Small intestine (tissue), 7 donors: ENCODE measurements around the gene CDK17. TPM values are rescaled to one million over a fixed set of nuclear protein-coding genes. Genes with fewer than 3 reads are reported as not detected.
A peak's percentile ranks its signal among the peaks of the same experiment; 100 is the strongest.
"Not testable (repeated sequence)": the region's sequence is repeated elsewhere in the genome, so short reads cannot be mapped to it uniquely, and the experiment has no call there.

ENCODE experiments used
- DNase-seq, 2 donors: peaks; one replicate each; pipeline versions ENCODE4 v3.0.0 to v3.0.0-alpha.2; 2013
- FAIRE-seq: peaks from 2 replicates; lab custom pipeline; 2012; peaks lifted over from hg19 to GRCh38; lab: Jason Lieb, UNC
- H3K27ac ChIP-seq, 3 donors: one replicate each; pipeline ENCODE4 v1.5.1; 2013; ENCODE audit warnings: low read length in 2 of 3, mild to moderate bottlenecking in 2 of 3, control low read depth in 1 of 3, inconsistent platforms in 1 of 3, low read depth in 1 of 3, moderate library complexity in 1 of 3
- H3K27me3 ChIP-seq, 3 donors: one replicate each; pipeline ENCODE4 v1.6.1; 2013; ENCODE audit warnings: low read length in 3 of 3, inconsistent platforms in 1 of 3; ENCODE audit not compliant: control insufficient read depth in 3 of 3, insufficient read depth in 3 of 3
- H3K36me3 ChIP-seq, 3 donors: one replicate each; pipeline ENCODE4 v1.6.1; 2013; ENCODE audit warnings: low read length in 3 of 3, inconsistent platforms in 1 of 3, low read depth in 1 of 3, mild to moderate bottlenecking in 1 of 3, moderate library complexity in 1 of 3; ENCODE audit not compliant: control insufficient read depth in 3 of 3, insufficient read depth in 2 of 3
- H3K4me1 ChIP-seq, 3 donors: one replicate each; pipeline ENCODE4 v1.6.1; 2013; ENCODE audit warnings: low read length in 2 of 3, inconsistent platforms in 1 of 3, low read depth in 1 of 3, mild to moderate bottlenecking in 1 of 3, moderate library complexity in 1 of 3; ENCODE audit not compliant: control insufficient read depth in 3 of 3, insufficient read depth in 2 of 3
- H3K4me3 ChIP-seq, 3 donors: one replicate each; pipeline ENCODE4 v1.5.1; 2013; ENCODE audit warnings: low read length in 3 of 3, control low read depth in 1 of 3, inconsistent platforms in 1 of 3, low read depth in 1 of 3, mild to moderate bottlenecking in 1 of 3, moderate library complexity in 1 of 3
- H3K9me3 ChIP-seq, 2 donors: one replicate each; pipeline ENCODE4 v1.6.1; 2013; ENCODE audit warnings: low read depth in 1 of 2, low read length in 1 of 2; ENCODE audit not compliant: control insufficient read depth in 2 of 2, insufficient read depth in 1 of 2
- WGBS, 3 donors: extraction: QIAGEN DNeasy Blood & Tissue Kit; methylation state at CpG; one replicate each; pipeline ENCODE4 v1.1.7; 2013; 5-methylcytosine and 5-hydroxymethylcytosine counted together
- polyA plus RNA-seq, 4 donors: library from polyadenylated mRNA; stranded (reverse) in 3 of 4; unstranded in 1 of 4; fragments of 200-250 nt in 3 of 4; fragments of 120-200 nt in 1 of 4; gene quantifications; one replicate each; pipeline versions ENCODE4 v1.2.1 to v1.2.3, GENCODE V29; 2013
- donor health status: healthy with polysubstance abuse.
- donor health status: control.
- donor health status: control.
- donor health status: Bipolar disorder and iron deficiency.
- donor health status: healthy.

The CDK17 gene
- polyA plus RNA-seq, 4 donors: 7.6 to 29.8 (median 8.4) TPM

- FAIRE-seq (no peak), DNase-seq (no peak)
- H3K27ac ChIP-seq: no peak overlapping the region
- H3K27me3 ChIP-seq: no peaks in the 10 kb centered on the region
- peaks cover 0 to 2% (median 0%) of the 10 kb centered on the region in 3 donors for H3K4me1 ChIP-seq
- WGBS, 3 donors: 75 to 82% (median 79%) methylated on average over 6 of the region's 6 CpGs
- no peak overlapping the region for H3K4me3 ChIP-seq
- H3K9me3 ChIP-seq: peaks cover 0 to 2% of the 10 kb centered on the region in 2 donors
- H3K36me3 ChIP-seq: peaks cover 0 to 19% (median 0%) of the 10 kb centered on the region in 3 donors
Observed at GRCh38 chr12:96326628-96327227, 73.5 kb downstream of the CDK17 start.

GRCh38 chr12:96323906-96324305 is 76.3 kb downstream of the CDK17 start:
- H3K4me3 ChIP-seq: no peak overlapping the region
- peaks cover 0 to 16% (median 0%) of the 10 kb centered on the region in 3 donors for H3K36me3 ChIP-seq
- peaks cover 0 to 2% of the 10 kb centered on the region in 2 donors for H3K9me3 ChIP-seq
- WGBS, 3 donors: 81 to 98% (median 88%) methylated on average over 3 of the region's 3 CpGs
- no peaks in the 10 kb centered on the region for H3K27me3 ChIP-seq
- FAIRE-seq (no peak), DNase-seq (no peak)
- H3K4me1 ChIP-seq: no peaks in the 10 kb centered on the region
- H3K27ac ChIP-seq: no peak overlapping the region

GRCh38 chr12:96322720-96323119 is 77.5 kb downstream of the CDK17 start:
- 33 to 76% (median 73%) methylated on average over 1 of the region's 1 CpG for WGBS, 3 donors
- Histone ChIP-seq H3K9me3 (peaks cover 0 to 2% of the 10 kb centered on the region in 2 donors), H3K4me1 (no peaks in the 10 kb centered on the region), H3K27me3 (no peaks in the 10 kb centered on the region), H3K4me3 (no peak overlapping the region), H3K36me3 (peaks cover 0 to 14% (median 0%) of the 10 kb centered on the region in 3 donors), H3K27ac (no peak overlapping the region)
- FAIRE-seq (no peak), DNase-seq (no peak)

- no peaks in the 10 kb centered on the region for H3K4me1 ChIP-seq
- H3K36me3 ChIP-seq: peaks cover 0 to 14% (median 0%) of the 10 kb centered on the region in 3 donors
- FAIRE-seq (no peak), DNase-seq (no peak)
- peaks cover 0 to 2% of the 10 kb centered on the region in 2 donors for H3K9me3 ChIP-seq
- H3K27me3 ChIP-seq: no peaks in the 10 kb centered on the region
- no peak overlapping the region for H3K4me3 ChIP-seq
- H3K27ac ChIP-seq: no peak overlapping the region
- WGBS, 3 donors: 76 to 88% (median 83%) methylated on average over 6 of the region's 6 CpGs
Observed at GRCh38 chr12:96321941-96322340, 78.3 kb downstream of the CDK17 start.

- WGBS, 3 donors: 64 to 94% (median 93%) methylated on average over 1 to 2 of the region's 2 CpGs
- not testable (repeated sequence) for H3K27ac ChIP-seq, H3K9me3 ChIP-seq, H3K27me3 ChIP-seq, H3K4me3 ChIP-seq, H3K4me1 ChIP-seq, FAIRE-seq, DNase-seq, H3K36me3 ChIP-seq
Observed at GRCh38 chr12:96317801-96318200, 82.4 kb downstream of the CDK17 start.

- not testable (repeated sequence) for FAIRE-seq, H3K36me3 ChIP-seq, H3K27me3 ChIP-seq, H3K9me3 ChIP-seq, H3K4me1 ChIP-seq
- 44 to 58% (median 47%) methylated on average over 19 to 33 of the region's 33 CpGs for WGBS, 3 donors
- Histone ChIP-seq H3K4me3 (peak overlapping the region in 2 of 3 donors; percentile 22 to 26), H3K27ac (peak overlapping the region in 2 of 3 donors; percentile 13 to 58)
- DNase-seq: peak; percentile 14 to 25
Observed at GRCh38 chr12:96315741-96316481, 84.3 kb downstream of the CDK17 start.

- Histone ChIP-seq H3K9me3 (no peaks in the 10 kb centered on the region), H3K27me3 (no peaks in the 10 kb centered on the region), H3K4me1 (no peaks in the 10 kb centered on the region), H3K4me3 (no peak overlapping the region), H3K36me3 (peaks cover 0 to 3% (median 0%) of the 10 kb centered on the region in 3 donors), H3K27ac (no peak overlapping the region)
- WGBS, 3 donors: 80 to 93% (median 85%) methylated on average over 2 of the region's 2 CpGs
- DNase-seq (no peak), FAIRE-seq (no peak)
Observed at GRCh38 chr12:96314723-96315122, 85.5 kb downstream of the CDK17 start.

- no peaks in the 10 kb centered on the region for H3K4me1 ChIP-seq
- H3K36me3 ChIP-seq: peaks cover 0 to 3% (median 0%) of the 10 kb centered on the region in 3 donors
- FAIRE-seq (no peak), DNase-seq (no peak)
- no peaks in the 10 kb centered on the region for H3K27me3 ChIP-seq
- no peak overlapping the region for H3K4me3 ChIP-seq
- no peak overlapping the region for H3K27ac ChIP-seq
- H3K9me3 ChIP-seq: no peaks in the 10 kb centered on the region
Observed at GRCh38 chr12:96313606-96314005, 86.6 kb downstream of the CDK17 start.
